Motor neuron (in vitro differentiated cells): ENCODE results near the gene RBM4. TPM values are rescaled to one million over a fixed set of nuclear protein-coding genes. Genes with fewer than 3 reads are reported as not detected.

Source experiments
- ATAC-seq, 8 experiments: fragments of 200-7000 bp; cut with Tn5 transposase; replicated peaks in 6 of 8; 2 replicates each; pipeline ENCODE4 v1.8.0; 2021; ENCODE audit warnings: mild to moderate bottlenecking in 8 of 8, moderate library complexity in 8 of 8
- H3K27ac ChIP-seq, 2 donors: fragments of 250-450 bp; sonication (Bioruptor Pico); 2 replicates each; pipeline ENCODE4 v1.9.0; 2021; ENCODE audit warnings: antibody characterized with exemption in 2 of 2, mild to moderate bottlenecking in 2 of 2, moderate library complexity in 1 of 2
- H3K4me1 ChIP-seq, 2 donors: fragments of 250-450 bp; sonication (Bioruptor Pico); replicated peaks in 1 of 2; 2 replicates each; pipeline ENCODE4 v1.6.1; 2021; ENCODE audit warnings: antibody characterized with exemption in 2 of 2, mild to moderate bottlenecking in 2 of 2, moderate library complexity in 1 of 2
- H3K4me3 ChIP-seq, 5 donors: fragments of 250-450 bp; sonication (Bioruptor Pico); 2 replicates each; pipeline ENCODE4 v1.9.0; 2021; ENCODE audit warnings: antibody characterized with exemption in 5 of 5, mild to moderate bottlenecking in 5 of 5, moderate library complexity in 4 of 5
- WGBS, 10 experiments: fragments of 450-650 bp; shearing (Covaris generic); methylation state at CpG; one replicate each; pipeline ENCODE4 v1.0.0; 2022; 5-methylcytosine and 5-hydroxymethylcytosine counted together
- in situ Hi-C, 9 experiments: fragments of 400-800 bp; cut with MboI; loops; one replicate each; pipeline ENCODE4 v1.15.0; 2021; ENCODE audit warnings: low sequenced_read_pairs in 9 of 9, low pct_unique_long_range_greater_than_20kb in 2 of 9; ENCODE audit not compliant: unreplicated experiment in 9 of 9
- total RNA-seq, 8 experiments: library from RNA; unstranded; fragments of 300-600 nt; gene quantifications; 2 replicates each; pipeline versions ENCODE4 v1.2.3 to v1.2.4, GENCODE V29; 2022

The RBM4 gene
- total RNA-seq, 8 experiments from 2014 or later = 122 to 311 (median 170) TPM

GRCh38 chr11:66676282-66676919 is 37.9 kb downstream of the RBM4 start:
- Histone ChIP-seq H3K4me1 (peaks cover 31 to 48% of the 10 kb centered on the region in 2 donors), H3K4me3 (peak overlapping the region; percentile 59 to 84 (median 69)), H3K27ac (peak overlapping the region; percentile 97 to 99)
- no peak for ATAC-seq
- 41 to 100% (median 64%) methylated on average over 1 to 13 of the region's 16 CpGs for WGBS, 10 experiments
- in situ Hi-C loops = loop anchor here in 3 of 9 experiments (25.0 kb wide), 1 partner anchor 264 kb away; the partner anchor contains the start of gene NPAS4 (in 3 of the 3)

- Histone ChIP-seq H3K27ac (peak overlapping the region; percentile 97 to 99), H3K4me3 (peak overlapping the region; percentile 59 to 84 (median 69)), H3K4me1 (peaks cover 31 to 42% of the 10 kb centered on the region in 2 donors)
- in situ Hi-C loops = loop anchor here in 3 of 9 experiments (25.0 kb wide), 1 partner anchor 265 kb away; the partner anchor contains the start of gene NPAS4 (in 3 of the 3)
- no peak for ATAC-seq
- 0 to 11% (median 0%) methylated on average over 2 to 7 of the region's 27 CpGs; no CpG with 5 or more reads in 3 of the 10 experiments for WGBS, 10 experiments
Measured at GRCh38 chr11:66676931-66677598, 38.6 kb downstream of the RBM4 start.

GRCh38 chr11:66677599-66678375 is 39.3 kb downstream of the RBM4 start, which contains the start of gene RBM4B:
Gene RBM4B (minus strand): TSS chr11:66677887. CDS start chr11:66677079, 808 bp downstream.
- in situ Hi-C loops = loop anchor here in 3 of 9 experiments (25.0 kb wide), 1 partner anchor 265 kb away; the partner anchor contains the start of gene NPAS4 (in 3 of the 3)
- WGBS, 10 experiments = 0 to 2% (median 0%) methylated on average over 2 to 7 of the region's 61 CpGs; no CpG with 5 or more reads in 2 of the 10 experiments
- H3K4me3 ChIP-seq = peak within 1 kb of the TSS; percentile 59 to 84 (median 69)
- H3K27ac ChIP-seq = peak within 1 kb of the TSS; percentile 97 to 99
- H3K4me1 ChIP-seq = peaks cover 31 to 37% of the 10 kb centered on the region in 2 donors
- peak; percentile 88 to 96 (median 92) for ATAC-seq

GRCh38 chr11:66680966-66681645 is 42.6 kb downstream of the RBM4 start:
- WGBS, 10 experiments = 13 to 100% (median 76%) methylated on average over 1 to 3 of the region's 7 CpGs
- no peak for ATAC-seq
- Histone ChIP-seq H3K4me3 (no peak overlapping the region), H3K4me1 (peaks cover 6 to 11% of the 10 kb centered on the region in 2 donors), H3K27ac (no peak overlapping the region)
- in situ Hi-C loops = loop anchor here in 3 of 9 experiments (25.0 kb wide), 1 partner anchor 269 kb away; the partner anchor contains the start of gene NPAS4 (in 3 of the 3)

- H3K27ac ChIP-seq = no peak overlapping the region
- 84 to 100% (median 93%) methylated on average over 1 to 7 of the region's 8 CpGs; no CpG with 5 or more reads in 1 of the 10 experiments for WGBS, 10 experiments
- peaks cover 0 to 1% of the 10 kb centered on the region in 2 donors for H3K4me1 ChIP-seq
- no peak overlapping the region for H3K4me3 ChIP-seq
- no peak for ATAC-seq
- in situ Hi-C loops = loop anchor here in 3 of 9 experiments (25.0 kb wide), 1 partner anchor 272 kb away; the partner anchor contains the start of gene NPAS4 (in 3 of the 3)
Measured at GRCh38 chr11:66683877-66684276, 45.4 kb downstream of the RBM4 start.

- Histone ChIP-seq H3K27ac (no peak overlapping the region), H3K4me1 (no peaks in the 10 kb centered on the region), H3K4me3 (no peak overlapping the region)
- no peak for ATAC-seq
- WGBS, 10 experiments = 80 to 100% (median 90%) methylated on average over 1 to 2 of the region's 2 CpGs; no CpG with 5 or more reads in 6 of the 10 experiments
- in situ Hi-C loops = loop anchor here in 3 of 9 experiments (25.0 kb wide), 1 partner anchor 272 kb away; the partner anchor contains the start of gene NPAS4 (in 3 of the 3)
Measured at GRCh38 chr11:66684635-66685034, 46.1 kb downstream of the RBM4 start.

- in situ Hi-C loops = loop anchor here in 3 of 9 experiments (25.0 kb wide), 1 partner anchor 273 kb away; the partner anchor contains the start of gene NPAS4 (in 3 of the 3)
- no peak overlapping the region for H3K4me3 ChIP-seq
- no peak overlapping the region for H3K27ac ChIP-seq
- ATAC-seq = peak in 5 of 8 experiments; percentile 11 to 31 (median 12)
- no peaks in the 10 kb centered on the region for H3K4me1 ChIP-seq
- WGBS, 10 experiments = 80 to 100% (median 97%) methylated on average over 1 to 7 of the region's 27 CpGs; no CpG with 5 or more reads in 5 of the 10 experiments
Measured at GRCh38 chr11:66685276-66686099, 47.0 kb downstream of the RBM4 start.

- 83 to 100% (median 96%) methylated on average over 1 to 12 of the region's 15 CpGs; no CpG with 5 or more reads in 1 of the 10 experiments for WGBS, 10 experiments
- no peaks in the 10 kb centered on the region for H3K4me1 ChIP-seq
- H3K4me3 ChIP-seq = no peak overlapping the region
- peak in 2 of 8 experiments; percentile 8 to 14 for ATAC-seq
- no peak overlapping the region for H3K27ac ChIP-seq
- in situ Hi-C loops = loop anchor here in 3 of 9 experiments (25.0 kb wide), 1 partner anchor 274 kb away; the partner anchor contains the start of gene NPAS4 (in 3 of the 3)
Measured at GRCh38 chr11:66686100-66686785, 47.7 kb downstream of the RBM4 start.

GRCh38 chr11:66686801-66687750 is 48.6 kb downstream of the RBM4 start:
- peak in 2 of 8 experiments; percentile 7 to 13 for ATAC-seq
- in situ Hi-C loops = loop anchor here in 3 of 9 experiments (25.0 kb wide), 1 partner anchor 275 kb away; the partner anchor contains the start of gene NPAS4 (in 3 of the 3)
- WGBS, 10 experiments = 90 to 100% (median 97%) methylated on average over 2 to 10 of the region's 33 CpGs; no CpG with 5 or more reads in 5 of the 10 experiments
- no peak overlapping the region for H3K4me3 ChIP-seq
- H3K4me1 ChIP-seq = no peaks in the 10 kb centered on the region
- H3K27ac ChIP-seq = no peak overlapping the region

- 67 to 100% (median 70%) methylated on average over 1 to 4 of the region's 13 CpGs; no CpG with 5 or more reads in 5 of the 10 experiments for whole genome bisulfite sequencing, 10 experiments
- in situ Hi-C loops = loop anchor here in 3 of 9 experiments (25.0 kb wide), 1 partner anchor 276 kb away; the partner anchor contains the start of gene NPAS4 (in 3 of the 3)
- Histone ChIP-seq H3K4me1 (no peaks in the 10 kb centered on the region), H3K4me3 (no peak overlapping the region), H3K27ac (no peak overlapping the region)
- no peak for ATAC-seq
Measured at GRCh38 chr11:66687831-66688281, 49.4 kb downstream of the RBM4 start.
